ENCODE measurements around the gene STX4. TPM values are rescaled to one million over a fixed set of nuclear protein-coding genes. Genes with fewer than 3 reads are reported as not detected.

Gene STX4
- total and polyA plus RNA-seq, 9 of the 15 experiments (the other 6 are each of a cell fraction or from before 2014, with no cell fraction given) = 3.2 to 48.0 (median 21.5) TPM

- no peak for TF ChIP-seq ARID3B (CRISPR knock-in tag; IDR thresholded peaks at IDR 0.05; ENCODE audit: borderline replicate concordance)
- TF ChIP-seq FOSL1 (tag; conservative IDR thresholded peaks at IDR 0.05) = peak; percentile 47; the same call in 1 of the 2 replicates
- TF ChIP-seq KDM2B (CRISPR knock-in tag; IDR thresholded peaks at IDR 0.05) = 0 out of 2 replicates have a peak, but pooled peaks have one; percentile 44
- TF ChIP-seq ZNF146 (CRISPR knock-in tag; IDR thresholded peaks at IDR 0.05; ENCODE audit: unreplicated experiment) = no peak
- TF ChIP-seq KLF16 (IDR thresholded peaks at IDR 0.05) = no peak
- TF ChIP-seq BRF2 (IDR thresholded peaks at IDR 0.05; ENCODE audit: borderline replicate concordance, insufficient read depth, insufficient read length) = no peak
- TF ChIP-seq U2AF2 (optimal IDR thresholded peaks at IDR 0.05; ENCODE audit: low read depth, low read length) = no peak
- no peak for TF ChIP-seq TRIM25 (IDR thresholded peaks at IDR 0.05; ENCODE audit: borderline replicate concordance)
- TF ChIP-seq PHTF2 (CRISPR knock-in tag; IDR thresholded peaks at IDR 0.05) = no peak
- no peak for TF ChIP-seq ZKSCAN8 (CRISPR knock-in tag; IDR thresholded peaks at IDR 0.05)
- no peak for TF ChIP-seq CC2D1A (IDR thresholded peaks at IDR 0.05)
- TF ChIP-seq ZNF740 (CRISPR knock-in tag; IDR thresholded peaks at IDR 0.05) = no peak
- TF ChIP-seq ZNF740 (tag; IDR thresholded peaks at IDR 0.05) = no peak; a peak in 1 of 4 replicates
- peak; percentile 62; the same call in 1 of the 2 replicates for TF ChIP-seq SUPT5H (IDR thresholded peaks at IDR 0.05)
- peak; percentile 87 for TF ChIP-seq ETV1 (tag; conservative IDR thresholded peaks at IDR 0.05; ENCODE audit: low read depth)
- no peak for TF ChIP-seq ZNF23 (CRISPR knock-in tag; IDR thresholded peaks at IDR 0.05)
- TF ChIP-seq CTCFL (IDR thresholded peaks at IDR 0.05; ENCODE audit: borderline replicate concordance, insufficient read depth, low read depth, low read length, poor library complexity, severe bottlenecking) = no peak
- TF ChIP-seq ZNF224 (CRISPR knock-in tag; IDR thresholded peaks at IDR 0.05) = 0 out of 2 replicates have a peak, but pooled peaks have one; percentile 49
- TF ChIP-seq BRF1 (IDR thresholded peaks at IDR 0.05; ENCODE audit: borderline replicate concordance, extremely low read depth, insufficient read length) = no peak
These were observed at the start of gene STX4 (continued) for GRCh38 chr16:31032736-31033708.

All from K562 (cell line).